ENCODE data around the gene NID1. TPM values are rescaled to one million over a fixed set of nuclear protein-coding genes. Genes with fewer than 3 reads are reported as not detected.

NID1 gene
- total and polyA plus RNA-seq, 2 donors (not counting 3 experiments of a cell fraction or from before 2014, with no cell fraction given): 87.0 to 109 TPM

- dilution Hi-C loops (cut with MboI; ENCODE audit: extremely low pct_ligation_motif_present, low sequenced_read_pairs) (no loop called here), intact Hi-C loops (cut with micrococcal nuclease) (loop anchor here (1.0 kb wide), 1 partner anchor 20 kb away; the partner anchor contains the start of gene NID1)
- POLR2A ChIA-PET: no interaction called here
- H3K4me2 ChIP-seq (ENCODE audit: insufficient read depth, low read length): no peak overlapping the region
- CTCF ChIA-PET: no interaction called here
- FAIRE-seq: no peak
- H4K20me1 ChIP-seq (replicated peaks; ENCODE audit: control insufficient read depth, extremely low read depth, insufficient read depth, low read length): no peaks in the 10 kb centered on the region
- peaks cover 2% of the 10 kb centered on the region for H3K4me1 ChIP-seq (ENCODE audit: control insufficient read depth, extremely low read depth, insufficient read depth, low read length)
- H3K9me3 ChIP-seq (replicated peaks; ENCODE audit: control insufficient read depth, insufficient read depth, low read length): no peaks in the 10 kb centered on the region
- H3K9me1 ChIP-seq (replicated peaks; ENCODE audit: control insufficient read depth, extremely low read depth, insufficient read depth, low read length): no peaks in the 10 kb centered on the region
- no peak for DNase-seq (ENCODE audit: low read depth, low spot score)
- no peaks in the 10 kb centered on the region for H3K36me3 ChIP-seq (ENCODE audit: control insufficient read depth in 2 of 2, extremely low read depth in 1 of 2, insufficient read depth in 2 of 2, low read length in 2 of 2)
- H3K79me2 ChIP-seq (ENCODE audit: control insufficient read depth, insufficient read depth, low read length): no peaks in the 10 kb centered on the region
- BruUV-seq (replicated peaks): no TSS peak
- H3K27me3 ChIP-seq (ENCODE audit: control insufficient read depth in 2 of 2, insufficient read depth in 2 of 2, low read length in 2 of 2): no peaks in the 10 kb centered on the region
- TF ChIP-seq GATA2 (IDR thresholded peaks at IDR 0.05; ENCODE audit: insufficient read depth, insufficient read length, low read depth, low read length) (no peak), POLR2A (IDR thresholded peaks at IDR 0.05; ENCODE audit: low read depth, low read length) (no peak), JUN (IDR thresholded peaks at IDR 0.05; ENCODE audit: borderline replicate concordance, insufficient read depth, insufficient read length, low read depth) (no peak), FOS (IDR thresholded peaks at IDR 0.05; ENCODE audit: borderline replicate concordance, insufficient read depth, low read length) (no peak), MYC (IDR thresholded peaks at IDR 0.05; ENCODE audit: low read depth, low read length) (no peak), CTCF (IDR thresholded peaks at IDR 0.05; ENCODE audit: extremely low read depth in 1 of 2, insufficient read depth in 1 of 2, low read depth in 1 of 2, low read length in 2 of 2) (no peak), EZH2 (IDR thresholded peaks at IDR 0.05; ENCODE audit: borderline replicate concordance, low read depth, low read length, severe bottlenecking) (no peak), MAX (IDR thresholded peaks at IDR 0.05; ENCODE audit: insufficient read depth, insufficient read length) (no peak), POLR2AphosphoS5 (IDR thresholded peaks at IDR 0.05; ENCODE audit: insufficient read depth, low read depth, low read length) (no peak)
- no peak overlapping the region for H3K9ac ChIP-seq (replicated peaks; ENCODE audit: extremely low read depth, insufficient read depth, low read length)
- H3K4me3 ChIP-seq (replicated peaks in 1 of 3; ENCODE audit: insufficient read depth in 1 of 3, low read depth in 1 of 3, low read length in 3 of 3): no peak overlapping the region
- no peak overlapping the region for H2AFZ ChIP-seq (ENCODE audit: low read depth, low read length)
- H3K27ac ChIP-seq (ENCODE audit: insufficient read depth, low read depth, low read length): no peak overlapping the region
Observed at GRCh38 chr1:236085545-236086159, 20.8 kb upstream of the NID1 start.

Data from endothelial cell of umbilical vein (primary cell).